Fibroblast of villous mesenchyme (primary cell): Measurements from ENCODE around the gene PNPLA8. TPM values are rescaled to one million over a fixed set of nuclear protein-coding genes. Genes with fewer than 3 reads are reported as not detected.

Experiments used
- DNase-seq: peaks from one replicate; pipeline ENCODE4 v3.0.0-alpha.2; 2010; ENCODE audit warnings: low read depth
- H3K4me3 ChIP-seq: 2 replicates; pipeline ENCODE4 v1.5.1; 2011; ENCODE audit warnings: low read depth, mild to moderate bottlenecking, low read length
- CTCF ChIP-seq: IDR thresholded peaks from 2 replicates; pipeline ENCODE4 v1.5.1; 2012; ENCODE audit warnings: low read depth, mild to moderate bottlenecking, low read length; ENCODE audit not compliant: insufficient read depth
- total RNA-seq: library from RNA; depleted of rRNA; stranded (reverse); fragments of >200 nt; gene quantifications from 2 replicates; pipeline ENCODE4 v1.2.3, GENCODE V29; 2012

PNPLA8 gene
- total RNA-seq, 1 donor: 34.1 TPM

- peak overlapping the region; percentile 30 for H3K4me3 ChIP-seq
- TF ChIP-seq CTCF: no peak
- no peak for DNase-seq
These were observed 71.0 kb downstream of the PNPLA8 start for GRCh38 chr7:108454674-108455550.

- no peak for DNase-seq
- TF ChIP-seq CTCF: no peak
- H3K4me3 ChIP-seq: peak overlapping the region; percentile 30
These were observed 71.6 kb downstream of the PNPLA8 start for GRCh38 chr7:108454317-108454673.

- DNase-seq: no peak
- no peak for TF ChIP-seq CTCF
- H3K4me3 ChIP-seq: no peak overlapping the region
These were observed 72.6 kb downstream of the PNPLA8 start for GRCh38 chr7:108453320-108453719.

GRCh38 chr7:108452707-108453106, 73.2 kb downstream of the PNPLA8 start:
- peak; percentile 24 for DNase-seq
- peak; percentile 69 for TF ChIP-seq CTCF
- H3K4me3 ChIP-seq: no peak overlapping the region

DNA sequence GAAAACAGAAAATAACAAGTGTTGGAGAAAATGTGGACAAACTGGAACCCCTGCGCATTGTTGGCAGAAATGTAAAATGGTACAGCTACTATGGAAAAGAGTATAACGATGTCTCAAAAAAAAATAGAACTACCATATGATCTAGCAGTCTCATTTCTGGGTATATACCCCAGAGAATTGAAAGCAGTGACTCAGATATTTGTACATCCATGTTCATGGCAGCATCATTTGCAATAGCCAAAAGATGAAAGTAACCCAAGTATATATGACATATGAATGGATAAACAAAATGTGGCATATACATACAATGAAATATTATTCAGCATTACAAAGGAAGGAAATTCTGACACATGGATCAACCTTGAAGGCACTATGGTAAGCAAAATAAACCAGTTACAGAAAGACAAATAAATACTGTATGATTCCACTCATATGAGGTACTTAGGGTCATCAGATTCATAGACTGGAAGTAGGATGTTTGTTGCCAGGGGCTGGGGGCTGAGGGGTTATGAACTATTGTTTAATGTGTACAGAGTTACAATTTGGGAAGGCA, 74.6 kb downstream of the PNPLA8 start:
- no peak overlapping the region for H3K4me3 ChIP-seq
- DNase-seq: no peak

DNA sequence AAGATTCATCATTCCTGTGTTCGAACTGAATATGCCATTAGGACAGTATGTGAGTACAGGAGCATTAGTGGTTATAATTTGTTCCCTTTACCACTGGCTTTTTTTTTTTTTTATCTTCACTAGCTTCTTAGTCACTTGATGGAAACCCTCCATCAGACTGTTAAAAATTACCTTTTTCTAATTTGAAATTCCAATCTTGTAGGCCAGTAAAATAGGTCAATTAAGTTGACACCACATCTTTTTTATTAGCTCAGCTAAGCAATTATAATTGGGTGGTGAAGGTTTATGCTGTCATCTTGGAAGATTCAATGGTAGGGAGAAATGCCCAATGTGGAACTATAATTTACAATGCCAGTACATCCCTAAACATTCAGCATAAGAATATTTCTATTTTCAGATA, 75.8 kb downstream of the PNPLA8 start:
- no peak for TF ChIP-seq CTCF
- no peak overlapping the region for H3K4me3 ChIP-seq

More for the DNA sequence above, 74.6 kb downstream of the PNPLA8 start:
- TF ChIP-seq CTCF: no peak

More for the DNA sequence above, 75.8 kb downstream of the PNPLA8 start:
- DNase-seq: no peak
